Spleen (tissue), 11 donors: ENCODE data around the gene PRRG2. TPM values are rescaled to one million over a fixed set of nuclear protein-coding genes. Genes with fewer than 3 reads are reported as not detected.

Source experiments
- DNase-seq: peaks from one replicate; pipeline ENCODE4 v3.0.0-alpha.2; 2020
- H3K27ac ChIP-seq, 8 donors: fragments of 200-600 bp; sonication (generic) in 7 of 8; 1 replicate in 4 of 8; 2 replicates in 4 of 8; pipeline versions ENCODE4 v1.5.0 to v1.8.0; 2016 to 2021; ENCODE audit warnings: inconsistent platforms in 4 of 8, mild to moderate bottlenecking in 4 of 8, moderate library complexity in 1 of 8
- H3K27me3 ChIP-seq, 7 donors: fragments of 200-600 bp; sonication (generic) in 6 of 7; replicated peaks in 1 of 7; 1 replicate in 4 of 7; 2 replicates in 3 of 7; pipeline versions ENCODE4 v1.5.0 to v1.8.0; 2016 to 2021; ENCODE audit warnings: inconsistent platforms in 3 of 7, mild to moderate bottlenecking in 1 of 7
- H3K36me3 ChIP-seq, 6 donors: fragments of 200-600 bp; sonication (generic) in 5 of 6; 1 replicate in 4 of 6; 2 replicates in 2 of 6; pipeline versions ENCODE4 v1.5.0 to v1.8.0; 2016 to 2021; ENCODE audit warnings: inconsistent platforms in 2 of 6
- H3K4me1 ChIP-seq, 6 donors: fragments of 200-600 bp; sonication (generic) in 5 of 6; 1 replicate in 3 of 6; 2 replicates in 3 of 6; pipeline versions ENCODE4 v1.5.0 to v1.8.0; 2016 to 2021; ENCODE audit warnings: inconsistent platforms in 3 of 6
- H3K4me3 ChIP-seq, 8 donors: fragments of 200-600 bp; sonication (generic) in 7 of 8; 1 replicate in 4 of 8; 2 replicates in 4 of 8; pipeline versions ENCODE4 v1.5.0 to v1.8.0; 2016 to 2021; ENCODE audit warnings: inconsistent platforms in 4 of 8, mild to moderate bottlenecking in 4 of 8, moderate library complexity in 2 of 8
- H3K9me3 ChIP-seq, 8 donors: fragments of 200-600 bp; sonication (generic) in 7 of 8; 1 replicate in 4 of 8; 2 replicates in 4 of 8; pipeline versions ENCODE4 v1.5.0 to v1.8.0; 2016 to 2021; ENCODE audit warnings: inconsistent platforms in 4 of 8
- CTCF ChIP-seq, 11 experiments: fragments of 200-600 bp in 7 of 11; fragments of 450-650 bp in 4 of 11; sonication (generic) in 4 of 11; IDR thresholded peaks in 8 of 11; conservative IDR thresholded peaks in 3 of 11; 1 replicate in 7 of 11; 2 replicates in 4 of 11; pipeline versions ENCODE4 v1.4.0 to v1.8.0; 2016 to 2021; ENCODE audit warnings: antibody characterized with exemption in 11 of 11, inconsistent platforms in 4 of 11, mild to moderate bottlenecking in 1 of 11
- POLR2A ChIP-seq, 3 donors: fragments of 450-650 bp; IDR thresholded peaks; one replicate each; pipeline ENCODE4 v1.5.1; 2017; ENCODE audit warnings: antibody characterized with exemption in 3 of 3, mild to moderate bottlenecking in 1 of 3
- POLR2AphosphoS5 ChIP-seq, 3 donors: sonication (generic); formaldehyde crosslinking; IDR thresholded peaks; one replicate each; pipeline ENCODE4 v1.5.1; 2017; ENCODE audit warnings: antibody characterized with exemption in 3 of 3
- WGBS, 5 donors: extraction: QIAGEN DNeasy Blood & Tissue Kit in 3 of 5; methylation state at CpG; one replicate each; pipeline versions ENCODE4 v1.1.5 to v1.1.7; 2013 to 2018; 5-methylcytosine and 5-hydroxymethylcytosine counted together
- intact Hi-C: fragments of 100-400 bp; cut with DNase I; formaldehyde crosslinking; loops from one replicate; pipeline ENCODE4 v1.15.0; 2023; ENCODE audit warnings: low total_unique reads
- polyA plus RNA-seq, 3 donors: library from polyadenylated mRNA; stranded (reverse); fragments of 200-250 nt; gene quantifications; one replicate each; pipeline ENCODE4 v1.2.1, GENCODE V29; 2013
- total RNA-seq, 7 donors: library from RNA; depleted of rRNA in 3 of 7; stranded (reverse); fragments of >200 nt in 3 of 7; fragmentation: NEBNext Ultra II Directional in 4 of 7; extraction: Animal tissue kit (Norgen Biotek cat#: 25700) in 4 of 7; gene quantifications; one replicate each; pipeline versions ENCODE4 v1.1.0 to v1.2.1, GENCODE V29; 2016 to 2021
- donor health status: healthy with polysubstance abuse.
- donor health status: DM: no; HTN: no; CAD: no; lungs with moderate emphysema.
- donor health status: DM: no; HTN: no; CAD: no.
- donor health status: Bipolar disorder and iron deficiency.
- donor health status: healthy.
- donor health status: DM: no; HTN: no; CAD: no.
- donor health status: DM: yes; HTN: yes; CAD: no.

PRRG2 gene
- total and polyA plus RNA-seq, 10 donors = 0.37 to 7.9 (median 1.3) TPM

GRCh38 chr19:49536921-49537462 is 44.1 kb upstream of the PRRG2 start:
- H3K27me3 ChIP-seq = no peaks in the 10 kb centered on the region
- intact Hi-C loops = no loop called here
- H3K9me3 ChIP-seq = no peaks in the 10 kb centered on the region
- TF ChIP-seq POLR2AphosphoS5 (IDR thresholded peaks at IDR 0.05) = peak in 1 of 3 donors; percentile 26
- TF ChIP-seq CTCF (IDR thresholded peaks at IDR 0.05 in 8 of 11, conservative IDR thresholded peaks at IDR 0.05 in 3 of 11) = no peak
- no peak overlapping the region for H3K4me3 ChIP-seq
- 88 to 92% (median 90%) methylated on average over 22 of the region's 22 CpGs for WGBS, 5 donors
- no peak for DNase-seq
- H3K36me3 ChIP-seq = peaks cover 0 to 70% (median 12%) of the 10 kb centered on the region in 6 donors
- H3K27ac ChIP-seq = peak overlapping the region in 4 of 8 donors; percentile 49 to 58 (median 50)
- peaks cover 13 to 50% (median 39%) of the 10 kb centered on the region in 6 donors for H3K4me1 ChIP-seq

GRCh38 chr19:49538643-49539042 is 42.5 kb upstream of the PRRG2 start:
- Histone ChIP-seq H3K9me3 (no peaks in the 10 kb centered on the region), H3K4me3 (no peak overlapping the region), H3K36me3 (peaks cover 0 to 75% (median 12%) of the 10 kb centered on the region in 6 donors), H3K27ac (no peak overlapping the region), H3K4me1 (peaks cover 10 to 41% (median 29%) of the 10 kb centered on the region in 6 donors), H3K27me3 (no peaks in the 10 kb centered on the region)
- DNase-seq = no peak
- no peak for TF ChIP-seq CTCF (IDR thresholded peaks at IDR 0.05 in 8 of 11, conservative IDR thresholded peaks at IDR 0.05 in 3 of 11)
- no peak for TF ChIP-seq POLR2A (IDR thresholded peaks at IDR 0.05)
- WGBS, 5 donors = 80 to 90% (median 87%) methylated on average over 5 of the region's 5 CpGs
- intact Hi-C loops = no loop called here

GRCh38 chr19:49539192-49539952 is 41.7 kb upstream of the PRRG2 start:
- 94 to 97% (median 95%) methylated on average over 13 of the region's 13 CpGs for WGBS, 5 donors
- DNase-seq = no peak
- Histone ChIP-seq H3K27me3 (no peaks in the 10 kb centered on the region), H3K4me1 (peaks cover 6 to 34% (median 22%) of the 10 kb centered on the region in 6 donors), H3K9me3 (no peaks in the 10 kb centered on the region), H3K27ac (no peak overlapping the region), H3K36me3 (peaks cover 0 to 79% (median 12%) of the 10 kb centered on the region in 6 donors), H3K4me3 (no peak overlapping the region)
- intact Hi-C loops = no loop called here
- TF ChIP-seq POLR2AphosphoS5 (IDR thresholded peaks at IDR 0.05) = no peak
- TF ChIP-seq POLR2A (IDR thresholded peaks at IDR 0.05) = no peak

GRCh38 chr19:49541914-49542313 is 39.2 kb upstream of the PRRG2 start:
- Histone ChIP-seq H3K27me3 (no peaks in the 10 kb centered on the region), H3K36me3 (peaks cover 0 to 72% (median 11%) of the 10 kb centered on the region in 6 donors), H3K4me1 (peaks cover 3 to 26% (median 15%) of the 10 kb centered on the region in 6 donors), H3K27ac (no peak overlapping the region), H3K4me3 (no peak overlapping the region), H3K9me3 (no peaks in the 10 kb centered on the region)
- DNase-seq = no peak
- intact Hi-C loops = no loop called here
- 88 to 94% (median 90%) methylated on average over 5 to 6 of the region's 6 CpGs for WGBS, 5 donors
- TF ChIP-seq POLR2AphosphoS5 (IDR thresholded peaks at IDR 0.05) (no peak), CTCF (IDR thresholded peaks at IDR 0.05 in 8 of 11, conservative IDR thresholded peaks at IDR 0.05 in 3 of 11) (no peak), POLR2A (IDR thresholded peaks at IDR 0.05) (no peak)
